Measurements from ENCODE around the gene PLEKHB2. TPM values are rescaled to one million over a fixed set of nuclear protein-coding genes. Genes with fewer than 3 reads are reported as not detected.
"Not testable (repeated sequence)": the region's sequence is repeated elsewhere in the genome, so short reads cannot be mapped to it uniquely, and the experiment has no call there.

Gene PLEKHB2
- total RNA-seq, 3 donors from 2014 or later: 55.6 to 61.1 (median 57.7) TPM

GRCh38 chr2:131113566-131114227, 8.6 kb downstream of the PLEKHB2 start:
- Mint-ChIP-seq H3K4me3 (no peak overlapping the region), H3K27me3 (ENCODE audit: low read depth) (no peaks in the 10 kb centered on the region), H3K9me3 (peaks cover 6% of the 10 kb centered on the region), H3K36me3 (ENCODE audit: insufficient read depth) (peaks cover 39% of the 10 kb centered on the region), H3K4me1 (ENCODE audit: low read depth) (peaks cover 69% of the 10 kb centered on the region)
- ATAC-seq: no peak
- DNase-seq: no peak

- not testable (repeated sequence) for H3K4me3 Mint-ChIP-seq; DNase-seq; H3K9me3 Mint-ChIP-seq; H3K27me3 Mint-ChIP-seq (ENCODE audit: low read depth)
- peak in 1 of 2 donors; percentile 30 for ATAC-seq
- Mint-ChIP-seq H3K36me3 (ENCODE audit: insufficient read depth) (peaks cover 34% of the 10 kb centered on the region), H3K4me1 (ENCODE audit: low read depth) (peaks cover 69% of the 10 kb centered on the region)
Observed at GRCh38 chr2:131114950-131115349, 9.8 kb downstream of the PLEKHB2 start.

DNA sequence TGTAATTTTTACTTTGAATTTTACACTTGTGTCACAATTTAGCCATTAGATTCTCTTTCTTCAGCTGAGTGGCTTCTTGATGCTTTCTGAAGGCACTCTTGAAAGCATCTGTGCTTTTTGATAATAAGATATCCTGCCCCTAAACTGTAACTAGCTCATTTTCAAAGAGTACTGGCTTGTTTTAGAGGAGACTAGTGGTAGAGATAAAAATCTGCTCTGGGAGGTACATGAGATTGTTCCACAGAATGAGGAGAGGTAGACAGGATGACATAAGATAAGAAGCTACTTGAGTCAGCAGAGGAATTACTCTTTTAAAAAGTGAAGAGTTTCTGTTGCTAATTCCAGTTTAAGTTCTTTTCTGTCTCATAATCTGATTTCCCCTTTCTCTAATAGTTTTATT, 10.6 kb downstream of the PLEKHB2 start:
- Mint-ChIP-seq H3K4me1 (ENCODE audit: low read depth) (peaks cover 67% of the 10 kb centered on the region), H3K36me3 (ENCODE audit: insufficient read depth) (peaks cover 32% of the 10 kb centered on the region), H3K9me3 (peaks cover 6% of the 10 kb centered on the region), H3K4me3 (no peak overlapping the region), H3K27me3 (ENCODE audit: low read depth) (no peaks in the 10 kb centered on the region)
- ATAC-seq: peak in 1 of 2 donors; percentile 55
- no peak for DNase-seq

- no peak for DNase-seq
- peaks cover 40% of the 10 kb centered on the region for H3K36me3 Mint-ChIP-seq (ENCODE audit: insufficient read depth)
- peaks cover 29% of the 10 kb centered on the region for H3K4me1 Mint-ChIP-seq (ENCODE audit: low read depth)
- H3K4me3 Mint-ChIP-seq: no peak overlapping the region
- ATAC-seq: no peak
- no peaks in the 10 kb centered on the region for H3K9me3 Mint-ChIP-seq
- H3K27me3 Mint-ChIP-seq (ENCODE audit: low read depth): no peaks in the 10 kb centered on the region
Observed at GRCh38 chr2:131120815-131121317, 15.7 kb downstream of the PLEKHB2 start.

DNA sequence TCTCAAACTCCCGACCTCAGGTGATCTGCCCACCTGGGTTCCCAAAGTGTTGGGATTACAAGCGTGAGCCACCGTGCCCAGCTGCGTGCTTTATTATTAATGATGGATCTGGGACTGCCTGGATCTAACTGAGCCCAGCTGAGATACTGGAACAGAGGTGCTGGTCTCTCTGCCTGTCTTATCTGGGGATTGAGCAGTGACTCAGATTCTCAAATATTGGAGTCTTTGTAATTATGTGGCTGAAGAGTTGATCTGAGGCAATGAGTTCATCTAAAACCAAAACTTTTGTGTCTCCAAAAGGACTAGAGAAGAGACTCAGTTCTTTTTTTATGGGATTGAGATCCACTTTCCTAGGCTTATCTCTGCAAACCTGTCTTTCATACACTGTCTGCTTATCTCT, 16.3 kb downstream of the PLEKHB2 start:
- DNase-seq (no peak), ATAC-seq (no peak)
- H3K4me3 Mint-ChIP-seq: no peak overlapping the region
- no peaks in the 10 kb centered on the region for H3K27me3 Mint-ChIP-seq (ENCODE audit: low read depth)
- H3K9me3 Mint-ChIP-seq: no peaks in the 10 kb centered on the region
- H3K4me1 Mint-ChIP-seq (ENCODE audit: low read depth): peaks cover 23% of the 10 kb centered on the region
- H3K36me3 Mint-ChIP-seq (ENCODE audit: insufficient read depth): peaks cover 36% of the 10 kb centered on the region

GRCh38 chr2:131122496-131122895, 17.4 kb downstream of the PLEKHB2 start:
- Mint-ChIP-seq H3K4me1 (ENCODE audit: low read depth) (peaks cover 21% of the 10 kb centered on the region), H3K4me3 (no peak overlapping the region), H3K36me3 (ENCODE audit: insufficient read depth) (peaks cover 39% of the 10 kb centered on the region), H3K9me3 (no peaks in the 10 kb centered on the region), H3K27me3 (ENCODE audit: low read depth) (no peaks in the 10 kb centered on the region)
- ATAC-seq (no peak), DNase-seq (no peak)

GRCh38 chr2:131123192-131123591, 18.1 kb downstream of the PLEKHB2 start:
- peaks cover 15% of the 10 kb centered on the region for H3K4me1 Mint-ChIP-seq (ENCODE audit: low read depth)
- no peak for ATAC-seq
- DNase-seq: no peak
- H3K36me3 Mint-ChIP-seq (ENCODE audit: insufficient read depth): peaks cover 43% of the 10 kb centered on the region
- no peaks in the 10 kb centered on the region for H3K27me3 Mint-ChIP-seq (ENCODE audit: low read depth)
- H3K4me3 Mint-ChIP-seq: no peak overlapping the region
- H3K9me3 Mint-ChIP-seq: no peaks in the 10 kb centered on the region

- Mint-ChIP-seq H3K36me3 (ENCODE audit: insufficient read depth) (peaks cover 61% of the 10 kb centered on the region), H3K4me3 (no peak overlapping the region), H3K27me3 (ENCODE audit: low read depth) (no peaks in the 10 kb centered on the region), H3K9me3 (no peaks in the 10 kb centered on the region), H3K4me1 (ENCODE audit: low read depth) (peaks cover 10% of the 10 kb centered on the region)
- DNase-seq (no peak), ATAC-seq (no peak)
Observed at GRCh38 chr2:131125195-131125757, 20.1 kb downstream of the PLEKHB2 start.

DNA sequence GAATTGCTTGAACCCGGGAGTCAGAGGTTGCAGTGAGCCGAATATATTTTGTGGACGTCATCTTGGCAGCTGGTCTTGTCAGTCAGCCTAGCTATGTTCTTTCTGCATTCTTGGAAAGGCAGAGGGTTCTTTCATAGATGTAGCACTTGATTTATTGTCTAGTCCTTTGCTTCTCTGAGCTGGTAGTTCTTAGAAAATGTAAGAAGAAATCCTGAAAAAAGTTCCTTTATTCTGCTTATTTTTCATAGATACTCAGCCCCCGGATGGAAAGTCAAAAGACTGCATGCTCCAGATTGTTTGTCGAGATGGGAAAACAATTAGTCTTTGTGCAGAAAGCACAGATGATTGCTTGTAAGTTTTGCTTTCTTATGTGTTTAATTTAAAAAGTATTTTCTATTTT, 21.3 kb downstream of the PLEKHB2 start:
- ATAC-seq (no peak), DNase-seq (no peak)
- H3K9me3 Mint-ChIP-seq: no peaks in the 10 kb centered on the region
- peaks cover 5% of the 10 kb centered on the region for H3K4me1 Mint-ChIP-seq (ENCODE audit: low read depth)
- no peak overlapping the region for H3K4me3 Mint-ChIP-seq
- peaks cover 59% of the 10 kb centered on the region for H3K36me3 Mint-ChIP-seq (ENCODE audit: insufficient read depth)
- H3K27me3 Mint-ChIP-seq (ENCODE audit: low read depth): no peaks in the 10 kb centered on the region

- Mint-ChIP-seq H3K9me3 (no peaks in the 10 kb centered on the region), H3K36me3 (ENCODE audit: insufficient read depth) (peaks cover 57% of the 10 kb centered on the region), H3K4me1 (ENCODE audit: low read depth) (peaks cover 5% of the 10 kb centered on the region), H3K4me3 (no peak overlapping the region), H3K27me3 (ENCODE audit: low read depth) (no peaks in the 10 kb centered on the region)
- ATAC-seq: no peak
- DNase-seq: no peak
Observed at GRCh38 chr2:131127076-131127475, 21.9 kb downstream of the PLEKHB2 start.

- Mint-ChIP-seq H3K27me3 (ENCODE audit: low read depth) (no peaks in the 10 kb centered on the region), H3K9me3 (no peaks in the 10 kb centered on the region), H3K4me1 (ENCODE audit: low read depth) (peaks cover 2% of the 10 kb centered on the region), H3K36me3 (ENCODE audit: insufficient read depth) (peaks cover 59% of the 10 kb centered on the region), H3K4me3 (no peak overlapping the region)
- DNase-seq (no peak), ATAC-seq (no peak)
Observed at GRCh38 chr2:131127981-131128380, 22.8 kb downstream of the PLEKHB2 start.

- Mint-ChIP-seq H3K4me3 (no peak overlapping the region), H3K27me3 (ENCODE audit: low read depth) (no peaks in the 10 kb centered on the region), H3K4me1 (ENCODE audit: low read depth) (no peaks in the 10 kb centered on the region), H3K9me3 (no peaks in the 10 kb centered on the region), H3K36me3 (ENCODE audit: insufficient read depth) (peaks cover 57% of the 10 kb centered on the region)
- ATAC-seq (no peak), DNase-seq (no peak)
Observed at GRCh38 chr2:131130298-131130596, 25.1 kb downstream of the PLEKHB2 start.

GRCh38 chr2:131132729-131133128, 27.6 kb downstream of the PLEKHB2 start:
- DNase-seq (no peak), ATAC-seq (peak in 1 of 2 donors; percentile 48)
- Mint-ChIP-seq H3K9me3 (no peaks in the 10 kb centered on the region), H3K36me3 (ENCODE audit: insufficient read depth) (peaks cover 53% of the 10 kb centered on the region), H3K27me3 (ENCODE audit: low read depth) (no peaks in the 10 kb centered on the region), H3K4me3 (no peak overlapping the region), H3K4me1 (ENCODE audit: low read depth) (peaks cover 2% of the 10 kb centered on the region)

DNA sequence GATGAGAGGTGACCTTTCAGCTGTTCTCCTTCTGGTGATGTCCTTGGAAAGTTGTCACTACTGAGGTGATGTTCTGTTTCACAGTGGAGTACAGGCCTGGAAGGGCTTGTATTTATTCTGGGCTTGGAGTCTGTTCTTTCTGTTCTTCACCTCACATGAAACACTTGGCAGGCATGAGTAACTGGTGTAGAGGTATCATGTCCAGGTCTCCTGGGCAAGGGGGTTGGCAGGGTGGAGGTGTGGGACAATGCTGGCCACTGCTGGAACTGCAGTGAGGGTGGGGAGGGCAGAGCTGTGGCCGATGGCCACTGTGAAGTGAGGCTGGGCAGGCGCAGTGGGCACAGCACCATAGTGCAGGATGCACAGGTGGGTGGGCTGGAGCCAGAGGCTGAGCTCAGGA, 35.4 kb downstream of the PLEKHB2 start:
- no peak overlapping the region for H3K4me3 Mint-ChIP-seq
- no peak for ATAC-seq
- peaks cover 14% of the 10 kb centered on the region for H3K4me1 Mint-ChIP-seq (ENCODE audit: low read depth)
- no peaks in the 10 kb centered on the region for H3K9me3 Mint-ChIP-seq
- no peak for DNase-seq
- H3K27me3 Mint-ChIP-seq (ENCODE audit: low read depth): no peaks in the 10 kb centered on the region
- peaks cover 49% of the 10 kb centered on the region for H3K36me3 Mint-ChIP-seq (ENCODE audit: insufficient read depth)

DNA sequence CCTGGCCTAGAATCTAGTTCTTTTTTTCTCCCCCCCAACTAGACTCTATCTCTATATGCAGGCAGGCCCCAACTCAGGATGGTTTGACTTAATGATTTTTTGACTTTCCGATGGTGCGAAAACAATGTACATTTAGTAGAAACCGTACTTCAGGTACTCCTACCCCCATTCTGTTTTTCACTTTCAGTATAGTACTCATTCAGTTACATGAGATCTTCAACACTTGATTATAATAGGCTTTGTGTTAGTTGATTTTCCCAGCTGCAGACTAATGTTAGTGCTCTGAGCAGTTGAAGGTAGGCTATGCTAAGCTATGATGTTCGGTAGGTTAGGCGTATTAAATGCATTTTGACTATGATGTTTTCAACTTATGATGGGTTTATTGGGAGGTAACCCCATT, 37.7 kb downstream of the PLEKHB2 start:
- H3K36me3 Mint-ChIP-seq (ENCODE audit: insufficient read depth): peaks cover 40% of the 10 kb centered on the region

More for the DNA sequence above, 37.7 kb downstream of the PLEKHB2 start:
- ATAC-seq (no peak), DNase-seq (no peak)
- Mint-ChIP-seq H3K9me3 (no peaks in the 10 kb centered on the region), H3K27me3 (ENCODE audit: low read depth) (no peaks in the 10 kb centered on the region), H3K4me3 (no peak overlapping the region), H3K4me1 (ENCODE audit: low read depth) (peaks cover 11% of the 10 kb centered on the region)

Data from activated T-cell treated with anti-CD3 and anti-CD28 coated beads, Interleukin-2, amount 50 U/mL, for 4 hours (primary cell).